Middle frontal gyrus (tissue), 1 donor: ENCODE results near the gene ADH1C.
"Not testable (repeated sequence)": the region's sequence is repeated elsewhere in the genome, so short reads cannot be mapped to it uniquely, and the experiment has no call there.

Experiments used
- DNase-seq: peaks from one replicate; pipeline ENCODE4 v3.0.0-alpha.2; 2015; ENCODE audit warnings: low spot score; ENCODE audit errors: extremely low spot score

Gene ADH1C

GRCh38 chr4:99359480-99360204, 7.1 kb upstream of the ADH1C start:
- no peak for DNase-seq

GRCh38 chr4:99357948-99358347, 5.4 kb upstream of the ADH1C start:
- DNase-seq, result no peak

GRCh38 chr4:99356992-99357391, 4.4 kb upstream of the ADH1C start:
- DNase-seq, result no peak

GRCh38 chr4:99356149-99356548, 3.6 kb upstream of the ADH1C start:
- not testable (repeated sequence) for DNase-seq

GRCh38 chr4:99351487-99351886, 1.1 kb downstream of the ADH1C start:
- DNase-seq, result no peak

GRCh38 chr4:99349338-99349737, 3.2 kb downstream of the ADH1C start:
- no peak for DNase-seq

GRCh38 chr4:99342624-99343023, 9.9 kb downstream of the ADH1C start:
- DNase-seq, result not testable (repeated sequence)

GRCh38 chr4:99341426-99341825, 11.1 kb downstream of the ADH1C start:
- no peak for DNase-seq

- DNase-seq, result no peak
Measured at GRCh38 chr4:99339172-99339571, 13.4 kb downstream of the ADH1C start.

- no peak for DNase-seq
Measured at GRCh38 chr4:99336553-99336952, 16.0 kb downstream of the ADH1C start.

- DNase-seq, result no peak
Measured at GRCh38 chr4:99334880-99335279, 17.7 kb downstream of the ADH1C start.

- no peak for DNase-seq
Measured at GRCh38 chr4:99330648-99331047, 21.9 kb downstream of the ADH1C start.

GRCh38 chr4:99329876-99330275, 22.7 kb downstream of the ADH1C start:
- DNase-seq, result no peak

GRCh38 chr4:99324979-99325378, 27.6 kb downstream of the ADH1C start:
- DNase-seq, result no peak

- DNase-seq, result no peak
Measured at GRCh38 chr4:99324361-99324760, 28.2 kb downstream of the ADH1C start.

GRCh38 chr4:99323756-99324155, 28.8 kb downstream of the ADH1C start:
- no peak for DNase-seq

GRCh38 chr4:99321241-99322191, 31.0 kb downstream of the ADH1C start, which contains the start of gene ADH1B:
TSS of gene ADH1B (minus strand) at chr4:99321401. CDS start at chr4:99321331, 70 bp downstream.
- no peak for DNase-seq

GRCh38 chr4:99317811-99318210, 34.7 kb downstream of the ADH1C start:
- not testable (repeated sequence) for DNase-seq

- no peak for DNase-seq
Measured at GRCh38 chr4:99317354-99317753, 35.2 kb downstream of the ADH1C start.

GRCh38 chr4:99315839-99316238, 36.7 kb downstream of the ADH1C start:
- no peak for DNase-seq

- DNase-seq, result no peak
Measured at GRCh38 chr4:99314211-99314610, 38.3 kb downstream of the ADH1C start.

GRCh38 chr4:99310389-99310788, 42.2 kb downstream of the ADH1C start:
- DNase-seq, result no peak
